ENCODE results near the gene SMNDC1. TPM values are rescaled to one million over a fixed set of nuclear protein-coding genes. Genes with fewer than 3 reads are reported as not detected.
"Not testable (repeated sequence)": the region's sequence is repeated elsewhere in the genome, so short reads cannot be mapped to it uniquely, and the experiment has no call there.

The SMNDC1 gene
- total RNA-seq, 1 donor from 2014 or later: 35.4 TPM

GRCh38 chr10:110331226-110331795 is 26.6 kb upstream of the SMNDC1 start:
- intact Hi-C loops (cut with DNase I); DNase-seq (ENCODE audit: low spot score); ATAC-seq: not testable (repeated sequence)

GRCh38 chr10:110330675-110331074 is 26.0 kb upstream of the SMNDC1 start:
- ATAC-seq (no peak), DNase-seq (ENCODE audit: low spot score) (no peak)
- intact Hi-C loops (cut with DNase I): no loop called here

- no peak for ATAC-seq
- no peak for DNase-seq (ENCODE audit: low spot score)
- intact Hi-C loops (cut with DNase I): no loop called here
Measured at GRCh38 chr10:110327262-110327914, 22.7 kb upstream of the SMNDC1 start.

GRCh38 chr10:110326351-110327032 is 21.8 kb upstream of the SMNDC1 start:
- DNase-seq (ENCODE audit: low spot score): no peak
- intact Hi-C loops (cut with DNase I): no loop called here
- ATAC-seq: no peak

GRCh38 chr10:110324805-110325280 is 20.1 kb upstream of the SMNDC1 start:
- ATAC-seq (no peak), DNase-seq (ENCODE audit: low spot score) (no peak)
- intact Hi-C loops (cut with DNase I): no loop called here

GRCh38 chr10:110324201-110324804 is 19.6 kb upstream of the SMNDC1 start:
- intact Hi-C loops (cut with DNase I): no loop called here
- DNase-seq (ENCODE audit: low spot score) (no peak), ATAC-seq (no peak)

- no peak for DNase-seq (ENCODE audit: low spot score)
- intact Hi-C loops (cut with DNase I): no loop called here
- no peak for ATAC-seq
Measured at GRCh38 chr10:110323503-110323902, 18.8 kb upstream of the SMNDC1 start.

- ATAC-seq (no peak), DNase-seq (ENCODE audit: low spot score) (no peak)
- intact Hi-C loops (cut with DNase I): no loop called here
Measured at GRCh38 chr10:110321869-110322620, 17.3 kb upstream of the SMNDC1 start.

- intact Hi-C loops (cut with DNase I): no loop called here
- DNase-seq (ENCODE audit: low spot score) (no peak), ATAC-seq (no peak)
Measured at GRCh38 chr10:110317866-110318850, 13.4 kb upstream of the SMNDC1 start.

GRCh38 chr10:110313674-110314073 is 9.0 kb upstream of the SMNDC1 start:
- DNase-seq (ENCODE audit: low spot score) (no peak), ATAC-seq (no peak)
- intact Hi-C loops (cut with DNase I): loop anchor here (5.0 kb wide), 1 partner anchor 234 kb away; no protein-coding TSS in a partner anchor

GRCh38 chr10:110312206-110312605 is 7.5 kb upstream of the SMNDC1 start:
- intact Hi-C loops (cut with DNase I): loop anchor here (5.0 kb wide), 1 partner anchor 235 kb away; no protein-coding TSS in a partner anchor
- DNase-seq (ENCODE audit: low spot score) (no peak), ATAC-seq (no peak)

- intact Hi-C loops (cut with DNase I): loop anchor here (5.0 kb wide), 1 partner anchor 236 kb away; no protein-coding TSS in a partner anchor
Measured at GRCh38 chr10:110311357-110311949, 6.7 kb upstream of the SMNDC1 start.

GRCh38 chr10:110310741-110311140 is 6.0 kb upstream of the SMNDC1 start:
- ATAC-seq: no peak
- intact Hi-C loops (cut with DNase I): loop anchor here (5.0 kb wide), 1 partner anchor 237 kb away; no protein-coding TSS in a partner anchor
- DNase-seq (ENCODE audit: low spot score): no peak

More at GRCh38 chr10:110311357-110311949, 6.7 kb upstream of the SMNDC1 start:
- no peak for DNase-seq (ENCODE audit: low spot score)
- ATAC-seq: peak; percentile 79

GRCh38 chr10:110307805-110308204 is 3.1 kb upstream of the SMNDC1 start:
- ATAC-seq (no peak), DNase-seq (ENCODE audit: low spot score) (no peak)
- intact Hi-C loops (cut with DNase I): no loop called here

- intact Hi-C loops (cut with DNase I): no loop called here
- DNase-seq (ENCODE audit: low spot score) (no peak), ATAC-seq (no peak)
Measured at GRCh38 chr10:110306452-110306768, 1.7 kb upstream of the SMNDC1 start.

GRCh38 chr10:110305767-110306451 is 1.2 kb upstream of the SMNDC1 start:
- ATAC-seq (peak; percentile 68), DNase-seq (ENCODE audit: low spot score) (no peak)
- intact Hi-C loops (cut with DNase I): no loop called here

- ATAC-seq: peak; percentile 69
- no peak for DNase-seq (ENCODE audit: low spot score)
- intact Hi-C loops (cut with DNase I): no loop called here
Measured at GRCh38 chr10:110304394-110304779, 333 bp downstream of the SMNDC1 start.

Measured in sciatic nerve (tissue), 2 donors.